SK-N-SH (cell line): ENCODE results near the gene IL11.

Experiments used
- POLR2AphosphoS5 ChIP-seq: IDR thresholded peaks from 2 replicates; pipeline ENCODE4 v1.6.1; 2012; ENCODE audit warnings: low read depth, low read length
- RCOR1 ChIP-seq: fragments of 150-350 bp; IDR thresholded peaks from 2 replicates; pipeline ENCODE4 v1.6.1; 2017; ENCODE audit warnings: antibody characterized with exemption, low read length
- SIN3A ChIP-seq: IDR thresholded peaks from 2 replicates; pipeline ENCODE4 v1.6.1; 2012; ENCODE audit warnings: low read depth, mild to moderate bottlenecking, low read length, moderate library complexity, borderline replicate concordance
- SMC3 ChIP-seq: IDR thresholded peaks from 2 replicates; pipeline ENCODE4 v1.6.1; 2012; ENCODE audit warnings: low read depth, low read length, improper control_type of control experiment
- TF ChIP-seq, protein P1 (sequence below): fragments of 200-600 bp; sonication (generic); IDR thresholded peaks from 2 replicates; pipeline ENCODE4 v1.6.1; 2017; ENCODE audit warnings: antibody characterized with exemption, mild to moderate bottlenecking, moderate library complexity

DNA sequence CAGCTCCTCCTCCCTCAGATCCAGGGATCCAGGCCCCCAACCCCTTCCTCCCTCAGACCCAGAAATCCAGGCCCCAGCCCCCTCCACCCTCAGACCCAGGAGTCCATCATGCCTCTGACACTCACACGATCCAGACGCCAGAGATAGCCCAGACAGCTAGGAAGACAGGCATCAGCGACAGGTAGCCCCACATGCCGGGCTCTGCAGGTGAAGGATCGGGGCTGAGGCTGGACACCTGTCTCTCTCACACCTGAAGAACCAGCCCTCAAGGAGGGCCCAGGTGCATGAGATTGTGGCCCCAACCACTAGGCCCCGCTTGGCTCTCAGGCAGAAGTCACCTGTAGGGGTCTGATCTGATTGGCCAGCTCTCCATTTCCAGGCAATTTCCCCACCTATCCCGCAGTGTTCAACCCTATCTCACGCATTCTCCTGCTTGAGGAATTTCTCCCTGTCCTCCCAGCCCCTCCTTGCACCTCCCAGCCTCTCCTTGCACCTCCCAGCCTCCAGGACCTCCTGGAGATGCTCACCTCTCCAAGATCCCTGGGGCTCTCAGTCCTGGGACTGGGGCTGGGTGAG, 49.3 kb downstream of the IL11 start:
- TF ChIP-seq, protein P1, sequence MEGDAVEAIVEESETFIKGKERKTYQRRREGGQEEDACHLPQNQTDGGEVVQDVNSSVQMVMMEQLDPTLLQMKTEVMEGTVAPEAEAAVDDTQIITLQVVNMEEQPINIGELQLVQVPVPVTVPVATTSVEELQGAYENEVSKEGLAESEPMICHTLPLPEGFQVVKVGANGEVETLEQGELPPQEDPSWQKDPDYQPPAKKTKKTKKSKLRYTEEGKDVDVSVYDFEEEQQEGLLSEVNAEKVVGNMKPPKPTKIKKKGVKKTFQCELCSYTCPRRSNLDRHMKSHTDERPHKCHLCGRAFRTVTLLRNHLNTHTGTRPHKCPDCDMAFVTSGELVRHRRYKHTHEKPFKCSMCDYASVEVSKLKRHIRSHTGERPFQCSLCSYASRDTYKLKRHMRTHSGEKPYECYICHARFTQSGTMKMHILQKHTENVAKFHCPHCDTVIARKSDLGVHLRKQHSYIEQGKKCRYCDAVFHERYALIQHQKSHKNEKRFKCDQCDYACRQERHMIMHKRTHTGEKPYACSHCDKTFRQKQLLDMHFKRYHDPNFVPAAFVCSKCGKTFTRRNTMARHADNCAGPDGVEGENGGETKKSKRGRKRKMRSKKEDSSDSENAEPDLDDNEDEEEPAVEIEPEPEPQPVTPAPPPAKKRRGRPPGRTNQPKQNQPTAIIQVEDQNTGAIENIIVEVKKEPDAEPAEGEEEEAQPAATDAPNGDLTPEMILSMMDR: no peak
- no peak for TF ChIP-seq SIN3A
- no peak for TF ChIP-seq RCOR1
- TF ChIP-seq POLR2AphosphoS5: no peak
- TF ChIP-seq SMC3: no peak
